ENCODE measurements around the gene AKR1C4.

GRCh38 chr10:5147255-5147980 lies 49.2 kb upstream of the AKR1C4 start:
- no peak for TF ChIP-seq TAF1 (IDR thresholded peaks at IDR 0.05; ENCODE audit: borderline replicate concordance, insufficient read depth, low read length)
- no peak for TF ChIP-seq POLR2AphosphoS5 (IDR thresholded peaks at IDR 0.05; ENCODE audit: low read depth, low read length)
- TF ChIP-seq SIN3A (IDR thresholded peaks at IDR 0.05; ENCODE audit: borderline replicate concordance, insufficient read depth, low read length): no peak
- TF ChIP-seq, protein P1, sequence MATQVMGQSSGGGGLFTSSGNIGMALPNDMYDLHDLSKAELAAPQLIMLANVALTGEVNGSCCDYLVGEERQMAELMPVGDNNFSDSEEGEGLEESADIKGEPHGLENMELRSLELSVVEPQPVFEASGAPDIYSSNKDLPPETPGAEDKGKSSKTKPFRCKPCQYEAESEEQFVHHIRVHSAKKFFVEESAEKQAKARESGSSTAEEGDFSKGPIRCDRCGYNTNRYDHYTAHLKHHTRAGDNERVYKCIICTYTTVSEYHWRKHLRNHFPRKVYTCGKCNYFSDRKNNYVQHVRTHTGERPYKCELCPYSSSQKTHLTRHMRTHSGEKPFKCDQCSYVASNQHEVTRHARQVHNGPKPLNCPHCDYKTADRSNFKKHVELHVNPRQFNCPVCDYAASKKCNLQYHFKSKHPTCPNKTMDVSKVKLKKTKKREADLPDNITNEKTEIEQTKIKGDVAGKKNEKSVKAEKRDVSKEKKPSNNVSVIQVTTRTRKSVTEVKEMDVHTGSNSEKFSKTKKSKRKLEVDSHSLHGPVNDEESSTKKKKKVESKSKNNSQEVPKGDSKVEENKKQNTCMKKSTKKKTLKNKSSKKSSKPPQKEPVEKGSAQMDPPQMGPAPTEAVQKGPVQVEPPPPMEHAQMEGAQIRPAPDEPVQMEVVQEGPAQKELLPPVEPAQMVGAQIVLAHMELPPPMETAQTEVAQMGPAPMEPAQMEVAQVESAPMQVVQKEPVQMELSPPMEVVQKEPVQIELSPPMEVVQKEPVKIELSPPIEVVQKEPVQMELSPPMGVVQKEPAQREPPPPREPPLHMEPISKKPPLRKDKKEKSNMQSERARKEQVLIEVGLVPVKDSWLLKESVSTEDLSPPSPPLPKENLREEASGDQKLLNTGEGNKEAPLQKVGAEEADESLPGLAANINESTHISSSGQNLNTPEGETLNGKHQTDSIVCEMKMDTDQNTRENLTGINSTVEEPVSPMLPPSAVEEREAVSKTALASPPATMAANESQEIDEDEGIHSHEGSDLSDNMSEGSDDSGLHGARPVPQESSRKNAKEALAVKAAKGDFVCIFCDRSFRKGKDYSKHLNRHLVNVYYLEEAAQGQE (IDR thresholded peaks at IDR 0.05; ENCODE audit: insufficient read depth in 1 of 2, low read depth in 2 of 2, low read length in 2 of 2): no peak
